MG63 (cell line): ENCODE results near the gene ESRP2. TPM values are rescaled to one million over a fixed set of nuclear protein-coding genes. Genes with fewer than 3 reads are reported as not detected.

Experiments
- DNase-seq: peaks from one replicate; pipeline ENCODE4 v3.0.0-alpha.2; 2020
- H3K27me3 ChIP-seq: fragments of 250-450 bp; sonication (Bioruptor Pico); 2 replicates; pipeline ENCODE4 v1.5.1; 2020; ENCODE audit warnings: mild to moderate bottlenecking, moderate library complexity
- H3K36me3 ChIP-seq: fragments of 250-450 bp; sonication (Bioruptor Pico); 2 replicates; pipeline ENCODE4 v1.5.1; 2020; ENCODE audit warnings: mild to moderate bottlenecking, moderate library complexity
- H3K4me3 ChIP-seq: fragments of 250-450 bp; sonication (Bioruptor Pico); 2 replicates; pipeline ENCODE4 v1.5.1; 2020; ENCODE audit warnings: mild to moderate bottlenecking, moderate library complexity
- H3K9me3 ChIP-seq: fragments of 250-450 bp; sonication (Bioruptor Pico); 2 replicates; pipeline ENCODE4 v1.5.1; 2020; ENCODE audit warnings: mild to moderate bottlenecking, moderate library complexity
- total RNA-seq: library from RNA; depleted of rRNA; stranded (reverse); fragments of >200 nt; shearing (Covaris generic); gene quantifications from 2 replicates; pipeline ENCODE4 v1.2.3, GENCODE V29; 2014; ENCODE audit warnings: low replicate concordance; rRNA removed

Gene ESRP2
- total RNA-seq, 1 experiment from 2014 or later = 0.36 TPM

DNA sequence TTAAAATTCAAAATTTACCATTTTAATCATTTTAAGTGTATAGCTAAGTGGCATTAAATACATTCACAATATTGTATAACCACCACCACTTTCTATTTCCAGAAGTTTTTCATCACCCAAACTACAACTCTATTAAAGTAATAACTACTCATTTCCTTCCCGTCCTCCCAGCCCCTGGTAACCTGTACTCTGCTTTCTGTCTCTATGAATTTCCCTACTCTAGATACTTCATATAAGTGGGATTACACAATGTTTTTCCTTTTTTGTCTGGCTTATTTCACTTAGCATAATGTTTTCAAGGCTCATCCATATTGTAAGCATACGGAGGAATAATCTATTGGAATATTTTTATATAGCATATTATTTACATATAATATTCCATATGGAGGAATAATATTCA is 29.7 kb downstream of the ESRP2 start:
- DNase-seq = no peak
- H3K36me3 ChIP-seq = no peaks in the 10 kb centered on the region
- no peak overlapping the region for H3K4me3 ChIP-seq
- H3K9me3 ChIP-seq = no peaks in the 10 kb centered on the region
- H3K27me3 ChIP-seq = no peaks in the 10 kb centered on the region

- H3K9me3 ChIP-seq = no peaks in the 10 kb centered on the region
- DNase-seq = no peak
- H3K27me3 ChIP-seq = no peaks in the 10 kb centered on the region
- no peak overlapping the region for H3K4me3 ChIP-seq
- H3K36me3 ChIP-seq = no peaks in the 10 kb centered on the region
Observed at GRCh38 chr16:68202091-68202519, 33.8 kb downstream of the ESRP2 start.

DNA sequence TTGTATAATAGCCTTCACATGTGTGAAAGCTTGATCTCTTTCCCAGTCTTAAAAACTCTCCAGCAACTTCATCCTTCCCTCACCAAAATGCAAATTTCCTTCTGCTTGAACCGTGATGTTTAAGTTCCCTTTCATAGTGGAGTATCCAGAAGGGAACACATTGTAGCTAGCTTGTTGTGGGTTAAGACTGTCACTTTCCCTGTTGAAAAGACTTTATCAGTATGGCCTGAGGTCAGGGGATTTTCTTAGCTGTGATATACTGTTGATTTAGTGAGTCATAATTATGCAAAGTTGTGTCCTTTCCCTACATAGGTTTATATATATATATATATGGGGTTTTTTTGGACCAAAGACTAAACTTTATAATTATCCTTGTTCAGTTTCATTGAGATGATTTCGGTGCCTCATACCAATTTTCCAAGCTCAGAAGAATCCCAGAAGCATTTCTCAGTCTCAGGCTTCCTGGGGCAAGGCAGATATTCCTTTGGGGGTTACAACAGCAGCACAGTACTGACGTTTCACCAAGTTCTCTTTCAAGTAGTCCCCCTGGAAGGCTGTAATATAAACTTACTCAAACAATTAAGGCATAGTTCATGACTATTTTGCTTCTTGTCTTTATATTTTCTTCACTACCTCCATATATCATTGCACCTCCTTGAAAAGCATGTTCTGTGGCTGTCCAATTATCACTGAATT is 35.7 kb downstream of the ESRP2 start:
- Histone ChIP-seq H3K9me3 (no peaks in the 10 kb centered on the region), H3K4me3 (no peak overlapping the region), H3K36me3 (no peaks in the 10 kb centered on the region), H3K27me3 (no peaks in the 10 kb centered on the region)
- DNase-seq = no peak

GRCh38 chr16:68197250-68197649 is 38.7 kb downstream of the ESRP2 start:
- no peaks in the 10 kb centered on the region for H3K36me3 ChIP-seq
- no peaks in the 10 kb centered on the region for H3K9me3 ChIP-seq
- DNase-seq = no peak
- no peaks in the 10 kb centered on the region for H3K27me3 ChIP-seq
- H3K4me3 ChIP-seq = no peak overlapping the region

GRCh38 chr16:68194251-68194650 is 41.7 kb downstream of the ESRP2 start:
- Histone ChIP-seq H3K9me3 (no peaks in the 10 kb centered on the region), H3K36me3 (no peaks in the 10 kb centered on the region), H3K27me3 (no peaks in the 10 kb centered on the region), H3K4me3 (no peak overlapping the region)
- DNase-seq = no peak

DNA sequence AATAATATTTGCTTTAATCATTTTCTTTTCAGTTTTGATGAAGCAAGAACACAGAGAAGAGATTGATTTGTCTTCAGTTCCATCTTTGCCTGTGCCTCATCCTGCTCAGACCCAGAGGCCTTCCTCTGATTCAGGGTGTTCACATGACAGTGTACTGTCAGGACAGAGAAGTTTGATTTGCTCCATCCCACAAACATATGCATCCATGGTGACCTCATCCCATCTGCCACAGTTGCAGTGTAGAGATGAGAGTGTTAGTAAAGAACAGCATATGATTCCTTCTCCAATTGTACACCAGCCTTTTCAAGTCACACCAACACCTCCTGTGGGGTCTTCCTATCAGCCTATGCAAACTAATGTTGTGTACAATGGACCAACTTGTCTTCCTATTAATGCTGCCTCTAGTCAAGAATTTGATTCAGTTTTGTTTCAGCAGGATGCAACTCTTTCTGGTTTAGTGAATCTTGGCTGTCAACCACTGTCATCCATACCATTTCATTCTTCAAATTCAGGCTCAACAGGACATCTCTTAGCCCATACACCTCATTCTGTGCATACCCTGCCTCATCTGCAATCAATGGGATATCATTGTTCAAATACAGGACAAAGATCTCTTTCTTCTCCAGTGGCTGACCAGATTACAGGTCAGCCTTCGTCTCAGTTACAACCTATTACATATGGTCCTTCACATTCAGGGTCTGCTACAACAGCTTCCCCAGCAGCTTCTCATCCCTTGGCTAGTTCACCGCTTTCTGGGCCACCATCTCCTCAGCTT is 45.0 kb downstream of the ESRP2 start:
- no peak for DNase-seq
- no peaks in the 10 kb centered on the region for H3K27me3 ChIP-seq
- no peaks in the 10 kb centered on the region for H3K36me3 ChIP-seq
- no peaks in the 10 kb centered on the region for H3K9me3 ChIP-seq
- H3K4me3 ChIP-seq = no peak overlapping the region

GRCh38 chr16:68190081-68190480 is 45.8 kb downstream of the ESRP2 start:
- H3K36me3 ChIP-seq = no peaks in the 10 kb centered on the region
- H3K4me3 ChIP-seq = no peak overlapping the region
- H3K27me3 ChIP-seq = no peaks in the 10 kb centered on the region
- no peak for DNase-seq
- no peaks in the 10 kb centered on the region for H3K9me3 ChIP-seq

GRCh38 chr16:68188170-68188569 is 47.8 kb downstream of the ESRP2 start:
- H3K27me3 ChIP-seq = no peaks in the 10 kb centered on the region
- no peaks in the 10 kb centered on the region; the same call in 1 of the 2 replicates for H3K36me3 ChIP-seq
- no peaks in the 10 kb centered on the region for H3K9me3 ChIP-seq
- no peak for DNase-seq
- no peak overlapping the region for H3K4me3 ChIP-seq

DNA sequence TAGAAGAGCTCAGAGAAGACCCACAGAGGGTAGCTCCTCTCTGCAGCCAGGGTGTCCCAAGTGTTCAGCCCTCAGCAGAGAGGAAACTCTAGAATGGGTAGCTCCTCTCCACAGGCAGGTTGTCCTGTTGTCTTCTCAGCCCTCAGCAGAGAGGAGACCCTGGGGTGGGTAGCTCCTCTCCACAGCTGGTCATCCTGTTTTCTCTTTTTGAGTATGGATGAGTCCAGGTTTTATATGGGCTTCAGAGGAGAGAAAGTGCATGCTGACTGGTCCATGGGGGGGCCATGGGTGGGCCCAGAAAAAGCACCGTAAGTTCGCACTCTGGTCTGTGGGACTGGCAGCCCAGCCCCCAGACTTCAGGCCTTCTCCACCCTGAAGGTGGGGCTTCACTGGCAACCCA is 48.4 kb downstream of the ESRP2 start:
- Histone ChIP-seq H3K4me3 (no peak overlapping the region), H3K27me3 (no peaks in the 10 kb centered on the region), H3K36me3 (no peaks in the 10 kb centered on the region; the same call in 1 of the 2 replicates), H3K9me3 (no peaks in the 10 kb centered on the region)
- DNase-seq = no peak

GRCh38 chr16:68186877-68187276 is 49.0 kb downstream of the ESRP2 start:
- Histone ChIP-seq H3K4me3 (no peak overlapping the region), H3K36me3 (no peaks in the 10 kb centered on the region; the same call in 1 of the 2 replicates), H3K9me3 (no peaks in the 10 kb centered on the region), H3K27me3 (no peaks in the 10 kb centered on the region)
- no peak for DNase-seq

GRCh38 chr16:68183046-68183445 is 52.9 kb downstream of the ESRP2 start:
- H3K27me3 ChIP-seq = no peaks in the 10 kb centered on the region
- no peak overlapping the region for H3K4me3 ChIP-seq
- DNase-seq = no peak
- no peaks in the 10 kb centered on the region for H3K9me3 ChIP-seq
- no peaks in the 10 kb centered on the region; the same call in none of the 2 replicates for H3K36me3 ChIP-seq

GRCh38 chr16:68179855-68180254 is 56.1 kb downstream of the ESRP2 start:
- H3K36me3 ChIP-seq = no peaks in the 10 kb centered on the region; the same call in none of the 2 replicates
- no peaks in the 10 kb centered on the region for H3K9me3 ChIP-seq
- DNase-seq = no peak
- no peaks in the 10 kb centered on the region for H3K27me3 ChIP-seq
- no peak overlapping the region for H3K4me3 ChIP-seq

DNA sequence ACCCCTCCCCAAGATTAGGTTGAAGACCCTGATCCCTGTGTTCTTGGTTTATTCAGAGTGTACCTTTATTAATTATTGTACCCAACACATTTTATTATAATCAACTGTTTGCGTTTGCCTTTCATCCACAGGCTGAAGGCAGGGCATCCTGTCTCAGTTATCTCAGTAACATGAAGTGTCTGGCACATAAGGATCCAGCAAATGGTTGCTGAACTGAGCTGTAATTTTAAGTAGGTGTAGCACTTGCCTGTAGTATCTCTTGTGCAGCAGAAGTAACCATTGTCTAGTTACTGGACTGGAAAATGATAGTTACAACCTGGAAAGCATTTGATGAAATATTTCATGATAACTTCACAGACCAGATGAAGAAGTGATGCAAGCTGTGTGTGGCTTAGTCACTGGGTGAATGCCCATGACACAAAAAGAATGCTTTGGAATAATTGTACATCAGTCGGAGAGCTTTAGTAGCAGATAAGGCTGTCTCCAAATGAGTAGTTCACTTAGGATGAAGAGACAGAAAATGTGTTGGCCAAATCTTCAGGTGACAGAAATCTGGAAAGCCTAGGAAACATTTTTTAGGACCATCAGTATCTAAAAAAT is 56.6 kb downstream of the ESRP2 start:
- Histone ChIP-seq H3K9me3 (no peaks in the 10 kb centered on the region), H3K27me3 (no peaks in the 10 kb centered on the region)
- DNase-seq = no peak

More for the DNA sequence above, 56.6 kb downstream of the ESRP2 start:
- Histone ChIP-seq H3K36me3 (no peaks in the 10 kb centered on the region; the same call in none of the 2 replicates), H3K4me3 (no peak overlapping the region)

Other genes starting within 250 kb of the ESRP2 start
- gene DPEP2, start 236.6 kb downstream of the ESRP2 start, total RNA-seq = not detected in 2 replicates
- gene DPEP2NB, start 220.2 kb downstream of the ESRP2 start, total RNA-seq = not detected in 2 replicates
- gene DDX28, start 212.9 kb downstream of the ESRP2 start, total RNA-seq = 17.9 and 18.0 TPM in 2 replicates
- 16.9 and 25.0 TPM in 2 replicates for gene DUS2, start 212.8 kb downstream of the ESRP2 start, total RNA-seq
- gene NFATC3, start 150.8 kb downstream of the ESRP2 start, total RNA-seq = 4.5 and 4.6 TPM in 2 replicates
- 10.4 and 13.7 TPM in 2 replicates for gene PLA2G15, start 9.2 kb upstream of the ESRP2 start, total RNA-seq
- gene SLC7A6, start 28.4 kb upstream of the ESRP2 start, total RNA-seq = 3.9 and 6.5 TPM in 2 replicates
- 5.5 and 5.7 TPM in 2 replicates for gene SLC7A6OS, start 74.8 kb upstream of the ESRP2 start, total RNA-seq
- gene PRMT7, start 74.9 kb upstream of the ESRP2 start, total RNA-seq = 42.5 and 81.1 TPM in 2 replicates
- not detected in 2 replicates for gene SMPD3, start 212.4 kb upstream of the ESRP2 start, total RNA-seq